ENCODE measurements around the gene ALDH6A1.

DNA sequence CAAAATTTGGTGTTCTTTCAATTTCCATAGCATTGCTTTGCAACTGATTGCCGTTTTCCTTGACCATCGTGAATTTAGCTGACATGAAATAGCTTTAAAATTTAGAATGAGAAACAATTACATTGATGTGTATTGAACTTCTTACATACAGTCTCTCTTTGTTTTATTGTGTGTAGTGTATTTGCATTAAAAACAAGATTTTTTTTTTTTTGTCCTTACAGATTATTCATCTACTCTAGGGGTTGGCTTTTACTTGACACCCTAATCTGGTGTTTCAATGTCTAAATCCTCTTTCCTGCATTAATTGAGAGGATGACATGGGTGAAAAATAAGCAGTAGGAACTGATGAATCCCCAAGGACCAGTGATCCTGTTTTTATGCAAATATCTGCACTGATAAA lies 21.1 kb upstream of the ALDH6A1 start:
- TF ChIP-seq, protein P1, sequence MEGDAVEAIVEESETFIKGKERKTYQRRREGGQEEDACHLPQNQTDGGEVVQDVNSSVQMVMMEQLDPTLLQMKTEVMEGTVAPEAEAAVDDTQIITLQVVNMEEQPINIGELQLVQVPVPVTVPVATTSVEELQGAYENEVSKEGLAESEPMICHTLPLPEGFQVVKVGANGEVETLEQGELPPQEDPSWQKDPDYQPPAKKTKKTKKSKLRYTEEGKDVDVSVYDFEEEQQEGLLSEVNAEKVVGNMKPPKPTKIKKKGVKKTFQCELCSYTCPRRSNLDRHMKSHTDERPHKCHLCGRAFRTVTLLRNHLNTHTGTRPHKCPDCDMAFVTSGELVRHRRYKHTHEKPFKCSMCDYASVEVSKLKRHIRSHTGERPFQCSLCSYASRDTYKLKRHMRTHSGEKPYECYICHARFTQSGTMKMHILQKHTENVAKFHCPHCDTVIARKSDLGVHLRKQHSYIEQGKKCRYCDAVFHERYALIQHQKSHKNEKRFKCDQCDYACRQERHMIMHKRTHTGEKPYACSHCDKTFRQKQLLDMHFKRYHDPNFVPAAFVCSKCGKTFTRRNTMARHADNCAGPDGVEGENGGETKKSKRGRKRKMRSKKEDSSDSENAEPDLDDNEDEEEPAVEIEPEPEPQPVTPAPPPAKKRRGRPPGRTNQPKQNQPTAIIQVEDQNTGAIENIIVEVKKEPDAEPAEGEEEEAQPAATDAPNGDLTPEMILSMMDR (IDR thresholded peaks at IDR 0.05): no peak
- TF ChIP-seq POLR2A (IDR thresholded peaks at IDR 0.05): no peak
